ENCODE measurements around the gene OR2J2. TPM values are rescaled to one million over a fixed set of nuclear protein-coding genes. Genes with fewer than 3 reads are reported as not detected.

The OR2J2 gene
- total and polyA plus RNA-seq, 10 of the 15 experiments (the other 5 are each of a cell fraction or from before 2014, with no cell fraction given): not detected

GRCh38 chr6:29171736-29172135 is 1.0 kb downstream of the OR2J2 start (continued):
- TF ChIP-seq ATF3 (IDR thresholded peaks at IDR 0.05; ENCODE audit: borderline replicate concordance, extremely low read depth, low read depth, low read length) (no peak), ZNF207 (IDR thresholded peaks at IDR 0.05; ENCODE audit: borderline replicate concordance) (no peak), YY1 (IDR thresholded peaks at IDR 0.05; ENCODE audit: low read depth, low read length) (no peak), BMI1 (IDR thresholded peaks at IDR 0.05; ENCODE audit: borderline replicate concordance) (no peak), BRCA1 (IDR thresholded peaks at IDR 0.05; ENCODE audit: low read depth, low read length) (no peak), PML (IDR thresholded peaks at IDR 0.05; ENCODE audit: low read length) (no peak), CBFB (IDR thresholded peaks at IDR 0.05; ENCODE audit: low read depth) (no peak), ZNF24 (IDR thresholded peaks at IDR 0.05) (no peak)

- WGBS (ENCODE audit: insufficient coverage, insufficient replicate concordance, low lambda C conversion rate, missing lambda C conversion rate): 0% methylated on average over 1 of the region's 1 CpG
- BruUV-seq (replicated peaks): no TSS peak
- Histone ChIP-seq H3K27ac (ENCODE audit: control insufficient read depth, insufficient read depth) (no peak overlapping the region), H3K9ac (ENCODE audit: control insufficient read depth, insufficient read depth, low read length) (no peak overlapping the region), H3K27me3 (replicated peaks in 1 of 2; ENCODE audit: control insufficient read depth in 2 of 2, insufficient read depth in 2 of 2, low read length in 1 of 2) (no peaks in the 10 kb centered on the region), H3K36me3 (ENCODE audit: control insufficient read depth in 2 of 2, insufficient read depth in 2 of 2, low read length in 1 of 2) (no peaks in the 10 kb centered on the region), H4K20me1 (ENCODE audit: control insufficient read depth, insufficient read depth) (no peaks in the 10 kb centered on the region), H2AFZ (ENCODE audit: control insufficient read depth, low read depth, low read length) (no peak overlapping the region), H3K9me3 (replicated peaks; ENCODE audit: control insufficient read depth, insufficient read depth, low read length) (no peaks in the 10 kb centered on the region), H3K4me3 (no peak overlapping the region), H3K79me2 (ENCODE audit: control insufficient read depth, insufficient read depth, low read length) (no peaks in the 10 kb centered on the region), H3K4me2 (ENCODE audit: control insufficient read depth, insufficient read depth) (no peak overlapping the region), H3K4me1 (ENCODE audit: control insufficient read depth, insufficient read depth, low read length) (no peaks in the 10 kb centered on the region)
- intact Hi-C loops (cut with micrococcal nuclease; ENCODE audit: unreplicated experiment) (no loop called here), in situ Hi-C loops (cut with MboI) (no loop called here)
- ChIA-PET CTCF (interaction anchor here (0.8 kb wide), 1 partner anchor 10 kb away, joined by 3 read pairs; no protein-coding TSS in a partner anchor), POLR2A (interaction anchor here (0.7 kb wide), 1 partner anchor 90 kb away, joined by 3 read pairs; no protein-coding TSS in a partner anchor), RAD21 (ENCODE audit: unreplicated experiment) (no interaction called here), SMC1A (ENCODE audit: uncharacterized antibody, unreplicated experiment) (no interaction called here)
- DNase-seq (ENCODE audit: low read depth, low spot score) (no peak), ATAC-seq (no peak), FAIRE-seq (no peak)
- TF ChIP-seq EGR1 (IDR thresholded peaks at IDR 0.05; ENCODE audit: borderline replicate concordance in 1 of 2, low read depth in 2 of 2, low read length in 2 of 2) (no peak), PRDM15 (CRISPR knock-in tag; IDR thresholded peaks at IDR 0.05) (no peak), IRF5 (IDR thresholded peaks at IDR 0.05; ENCODE audit: borderline replicate concordance) (no peak), DPF2 (IDR thresholded peaks at IDR 0.05) (no peak), CREM (IDR thresholded peaks at IDR 0.05; ENCODE audit: low read depth) (no peak), ZBTB33 (IDR thresholded peaks at IDR 0.05) (no peak), ZNF217 (IDR thresholded peaks at IDR 0.05) (no peak), IKZF2 (IDR thresholded peaks at IDR 0.05) (no peak), TCF7 (IDR thresholded peaks at IDR 0.05; ENCODE audit: borderline replicate concordance) (no peak)
Observed at GRCh38 chr6:29183594-29183993, 12.9 kb downstream of the OR2J2 start.
